ENCODE data around the gene C4BPA. TPM values are rescaled to one million over a fixed set of nuclear protein-coding genes. Genes with fewer than 3 reads are reported as not detected.

C4BPA gene
- total and polyA plus RNA-seq, 2 of the 4 experiments (the other 2 are of a cell fraction) = not detected

DNA sequence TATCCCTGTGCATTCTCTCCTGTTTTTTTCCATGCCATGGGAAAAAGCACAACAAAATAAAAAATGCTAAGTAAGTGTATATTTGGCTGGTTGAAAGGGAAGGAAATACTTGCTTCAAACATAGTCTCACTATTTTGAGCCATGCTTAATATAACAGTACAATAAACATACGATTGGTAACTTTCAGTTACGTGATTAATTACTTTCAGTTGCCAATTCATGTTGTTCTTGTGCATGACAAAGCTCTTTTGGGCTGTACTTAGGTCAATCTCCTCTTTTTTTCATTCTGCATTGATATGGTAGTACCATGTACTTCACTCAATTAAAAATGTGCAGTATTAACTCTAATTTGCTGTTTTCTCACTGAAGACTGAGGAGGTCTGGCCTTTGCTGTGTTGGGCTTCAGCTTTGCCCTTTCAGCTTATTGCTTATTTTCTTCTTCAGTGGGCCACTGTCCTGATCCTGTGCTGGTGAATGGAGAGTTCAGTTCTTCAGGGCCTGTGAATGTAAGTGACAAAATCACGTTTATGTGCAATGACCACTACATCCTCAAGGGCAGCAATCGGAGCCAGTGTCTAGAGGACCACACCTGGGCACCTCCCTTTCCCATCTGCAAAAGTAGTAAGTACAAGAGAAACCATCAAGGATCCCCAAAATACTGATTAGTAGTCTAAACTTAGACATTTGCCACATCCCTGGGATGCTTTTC, 12.7 kb upstream of the C4BPA start:
- no peak for TF ChIP-seq NFE2L2 (IDR thresholded peaks at IDR 0.05; ENCODE audit: low read depth, low read length)
- TF ChIP-seq RFX5 (IDR thresholded peaks at IDR 0.05; ENCODE audit: low read depth, low read length) = no peak
- no peak for TF ChIP-seq RCOR1 (IDR thresholded peaks at IDR 0.05; ENCODE audit: insufficient replicate concordance, low read length)
- TF ChIP-seq SMC3 (IDR thresholded peaks at IDR 0.05; ENCODE audit: low read depth, low read length) = no peak
- no peak for TF ChIP-seq MAFK (IDR thresholded peaks at IDR 0.05; ENCODE audit: low read depth, low read length)
- TF ChIP-seq MAZ (IDR thresholded peaks at IDR 0.05; ENCODE audit: borderline replicate concordance, low read depth, low read length) = no peak
- no peak for TF ChIP-seq BHLHE40 (IDR thresholded peaks at IDR 0.05; ENCODE audit: low read depth, low read length)
- no peak for TF ChIP-seq CHD1 (IDR thresholded peaks at IDR 0.05; ENCODE audit: low read depth, low read length)
- TF ChIP-seq, protein P1, sequence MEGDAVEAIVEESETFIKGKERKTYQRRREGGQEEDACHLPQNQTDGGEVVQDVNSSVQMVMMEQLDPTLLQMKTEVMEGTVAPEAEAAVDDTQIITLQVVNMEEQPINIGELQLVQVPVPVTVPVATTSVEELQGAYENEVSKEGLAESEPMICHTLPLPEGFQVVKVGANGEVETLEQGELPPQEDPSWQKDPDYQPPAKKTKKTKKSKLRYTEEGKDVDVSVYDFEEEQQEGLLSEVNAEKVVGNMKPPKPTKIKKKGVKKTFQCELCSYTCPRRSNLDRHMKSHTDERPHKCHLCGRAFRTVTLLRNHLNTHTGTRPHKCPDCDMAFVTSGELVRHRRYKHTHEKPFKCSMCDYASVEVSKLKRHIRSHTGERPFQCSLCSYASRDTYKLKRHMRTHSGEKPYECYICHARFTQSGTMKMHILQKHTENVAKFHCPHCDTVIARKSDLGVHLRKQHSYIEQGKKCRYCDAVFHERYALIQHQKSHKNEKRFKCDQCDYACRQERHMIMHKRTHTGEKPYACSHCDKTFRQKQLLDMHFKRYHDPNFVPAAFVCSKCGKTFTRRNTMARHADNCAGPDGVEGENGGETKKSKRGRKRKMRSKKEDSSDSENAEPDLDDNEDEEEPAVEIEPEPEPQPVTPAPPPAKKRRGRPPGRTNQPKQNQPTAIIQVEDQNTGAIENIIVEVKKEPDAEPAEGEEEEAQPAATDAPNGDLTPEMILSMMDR (conservative IDR thresholded peaks at IDR 0.05; ENCODE audit: low read depth, low read length) = no peak
- Histone ChIP-seq H2BK15ac (ENCODE audit: low read depth, low read length) (no peak overlapping the region), H3K23ac (ENCODE audit: low read depth, low read length) (no peak overlapping the region), H3K9me3 (ENCODE audit: control insufficient read depth, insufficient read depth, low read length) (no peaks in the 10 kb centered on the region), H4K5ac (ENCODE audit: low read depth, low read length) (no peak overlapping the region), H4K20me1 (ENCODE audit: insufficient read depth, low read length) (no peaks in the 10 kb centered on the region), H3K18ac (ENCODE audit: low read depth, low read length) (no peak overlapping the region), H3K27me3 (ENCODE audit: control insufficient read depth, insufficient read depth, low read length) (peaks cover 6% of the 10 kb centered on the region; the same call in 1 of the 2 replicates), H2BK20ac (ENCODE audit: low read depth, low read length) (no peak overlapping the region), H3K4me3 (ENCODE audit: insufficient read depth, low read depth, low read length) (no peak overlapping the region), H2AFZ (replicated peaks; ENCODE audit: low read length, poor library complexity) (no peak overlapping the region), H2AK9ac (replicated peaks; ENCODE audit: low read depth, low read length, poor library complexity) (no peak overlapping the region), H3K9ac (ENCODE audit: low read depth, low read length) (no peak overlapping the region), H3K9me1 (ENCODE audit: insufficient read depth, low read length) (no peaks in the 10 kb centered on the region), H3K4ac (ENCODE audit: low read depth, low read length) (no peak overlapping the region), H2AK5ac (ENCODE audit: low read depth, low read length) (no peak overlapping the region), H3K27ac (ENCODE audit: insufficient read depth, low read length) (no peak overlapping the region), H3K36me3 (ENCODE audit: control insufficient read depth, insufficient read depth, low read length) (no peaks in the 10 kb centered on the region), H3K79me1 (ENCODE audit: low read depth in 1 of 2, low read length in 2 of 2) (no peaks in the 10 kb centered on the region), H2BK120ac (ENCODE audit: low read depth, low read length) (no peak overlapping the region), H2BK5ac (ENCODE audit: low read depth, low read length, poor library complexity, severe bottlenecking) (no peak overlapping the region), H4K8ac (ENCODE audit: low read depth in 2 of 2, low read length in 2 of 2) (no peak overlapping the region), H3K56ac (ENCODE audit: extremely low read depth, insufficient read depth, low read length) (no peak overlapping the region), H3K4me1 (ENCODE audit: control insufficient read depth, insufficient read depth, low read length) (no peaks in the 10 kb centered on the region), H3K4me2 (ENCODE audit: low read depth, low read length) (no peak overlapping the region), H3K14ac (replicated peaks; ENCODE audit: low read depth, low read length) (no peak overlapping the region), H4K91ac (ENCODE audit: insufficient read depth, low read depth, low read length) (no peak overlapping the region)
- CTCF ChIA-PET = no interaction called here
- no TSS peak for BruUV-seq (replicated peaks)
- intact Hi-C loops (cut with micrococcal nuclease) (no loop called here), in situ Hi-C loops (cut with MboI; ENCODE audit: low sequenced_read_pairs) (loop anchor here (5.0 kb wide), 1 partner anchor 316 kb away; no protein-coding TSS in a partner anchor), dilution Hi-C loops (cut with HindIII; ENCODE audit: low sequenced_read_pairs, unreplicated experiment) (no loop called here)
- WGBS, 2 experiments (ENCODE audit: extremely low coverage in 2 of 2, insufficient read length in 1 of 2) = no CpG with 5 or more reads among the region's 4 CpGs
- no peak for ATAC-seq (ENCODE audit: low read depth)
- POLR2A ChIA-PET (ENCODE audit: unreplicated experiment) = no interaction called here
- no peak for DNase-seq

Measured in IMR-90 (cell line).